T1000 (cell line): ENCODE data around the gene OSBPL3.
"Not testable (repeated sequence)": the region's sequence is repeated elsewhere in the genome, so short reads cannot be mapped to it uniquely, and the experiment has no call there.

Source experiments
- DNase-seq: peaks from one replicate; lab custom pipeline; 2025; ENCODE audit warnings: mixed read lengths; lab: John Stamatoyannopoulos, UW

Gene OSBPL3

DNA sequence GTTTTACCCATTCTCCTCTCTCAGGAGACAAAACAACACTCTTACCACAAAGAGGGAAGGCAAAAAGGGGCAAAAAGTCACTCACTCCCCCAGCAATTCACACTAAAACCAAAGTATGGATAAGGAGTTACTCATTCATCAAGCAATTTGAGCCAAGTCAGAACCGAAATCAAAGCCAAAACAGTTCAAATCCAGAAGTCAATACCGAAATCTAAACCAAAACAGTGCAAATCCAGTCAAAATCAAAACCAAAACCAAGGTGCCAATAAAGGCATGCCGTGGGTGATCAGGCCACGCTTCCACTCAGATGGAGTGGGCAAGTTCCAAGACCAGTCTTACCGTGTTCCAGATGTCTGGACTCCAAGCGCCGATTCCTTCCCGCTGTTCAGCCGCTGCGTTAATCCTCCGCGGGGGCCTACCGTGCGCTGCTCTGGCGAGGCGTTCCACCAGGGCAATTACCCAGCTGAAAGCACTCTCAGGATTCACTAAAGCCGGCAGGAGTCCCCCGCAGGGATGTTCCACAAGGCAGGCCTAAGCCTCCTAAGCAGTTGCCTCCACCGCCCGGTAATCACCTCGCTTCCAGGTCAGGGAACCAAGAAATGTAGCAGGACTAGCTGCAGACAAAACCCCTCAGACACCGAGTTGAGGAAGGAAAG lies 185.1 kb downstream of the OSBPL3 start:
- not testable (repeated sequence) for DNase-seq

DNA sequence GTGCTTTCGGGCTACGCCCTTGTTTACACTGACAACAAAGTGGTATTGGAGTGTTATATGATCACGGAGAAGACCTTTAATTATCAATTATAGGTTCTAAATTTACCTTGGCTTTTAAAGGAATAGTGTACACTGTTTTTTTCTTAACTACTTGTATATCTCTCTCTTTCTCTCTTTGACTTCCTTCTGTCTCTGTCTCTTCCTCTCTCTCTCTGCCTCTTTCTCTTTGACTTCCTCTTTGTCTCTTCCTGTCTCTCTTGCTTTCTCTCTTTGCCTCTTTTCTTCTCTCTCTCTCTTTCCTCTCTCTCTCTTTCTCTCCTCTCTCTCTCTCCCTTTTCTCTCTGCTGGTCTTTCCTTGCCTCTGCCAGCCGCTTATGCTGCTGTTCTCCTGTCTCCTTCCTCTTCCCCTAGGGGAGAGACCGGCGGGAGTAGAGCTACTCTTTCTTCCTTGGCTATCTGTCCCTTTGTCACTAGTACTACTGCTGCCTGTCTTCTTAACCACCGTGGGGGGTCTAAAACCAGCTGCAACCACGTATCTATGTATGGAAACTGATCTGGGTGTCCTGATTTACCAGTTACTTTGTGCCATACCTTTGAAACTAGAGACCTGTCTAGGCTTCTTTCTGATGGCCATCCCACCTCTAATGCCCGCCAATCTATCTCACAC lies 185.9 kb downstream of the OSBPL3 start:
- DNase-seq = no peak

GRCh38 chr7:24788961-24789576 lies 190.9 kb downstream of the OSBPL3 start:
- DNase-seq = no peak

DNA sequence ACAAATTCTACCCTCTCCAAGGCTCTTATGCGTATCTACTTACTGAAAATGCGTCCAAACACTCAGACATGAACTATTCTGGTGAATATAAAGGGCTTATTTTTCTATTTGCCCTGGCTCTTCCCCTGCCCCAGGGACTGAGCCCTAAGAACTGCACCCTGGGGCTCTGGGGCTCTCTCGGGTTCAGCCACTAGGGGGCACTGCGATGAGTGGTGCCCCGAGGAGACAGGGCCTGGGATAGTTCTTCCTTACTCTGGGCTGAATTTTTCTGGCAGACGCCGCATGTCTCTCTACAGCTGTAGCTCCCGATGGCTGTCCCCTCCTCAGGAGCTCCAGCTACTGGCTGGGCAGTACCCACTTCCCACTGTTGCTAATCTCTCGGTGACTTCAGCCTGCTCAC lies 191.9 kb downstream of the OSBPL3 start:
- no peak for DNase-seq

DNA sequence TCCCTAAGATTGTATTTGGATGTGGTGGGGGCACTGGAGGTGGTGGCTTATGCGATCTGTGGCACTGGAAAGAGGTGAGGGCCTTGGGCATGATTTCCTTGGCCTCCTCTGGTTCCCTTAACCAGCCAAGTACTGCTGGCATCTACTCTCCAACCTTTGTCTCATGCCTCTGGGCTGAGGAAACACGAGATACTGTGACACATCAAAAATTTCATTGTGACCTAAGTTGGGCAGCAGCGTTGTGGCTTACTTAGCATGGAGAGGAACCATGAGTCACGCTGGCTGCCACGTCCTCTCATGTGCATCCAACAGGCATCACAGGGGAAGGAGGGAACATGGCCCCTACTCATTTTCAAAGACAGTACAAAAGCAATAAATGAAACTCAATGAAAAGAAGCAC lies 193.0 kb downstream of the OSBPL3 start:
- peak; percentile 67 for DNase-seq

- DNase-seq = no peak
These were observed 193.7 kb downstream of the OSBPL3 start for GRCh38 chr7:24786306-24786705.

GRCh38 chr7:24784277-24784676 lies 195.7 kb downstream of the OSBPL3 start:
- DNase-seq = no peak

GRCh38 chr7:24783698-24784097 lies 196.3 kb downstream of the OSBPL3 start:
- peak; percentile 42 for DNase-seq

GRCh38 chr7:24781106-24781505 lies 198.9 kb downstream of the OSBPL3 start:
- no peak for DNase-seq

GRCh38 chr7:24779283-24779655 lies 200.7 kb downstream of the OSBPL3 start:
- DNase-seq = no peak

DNA sequence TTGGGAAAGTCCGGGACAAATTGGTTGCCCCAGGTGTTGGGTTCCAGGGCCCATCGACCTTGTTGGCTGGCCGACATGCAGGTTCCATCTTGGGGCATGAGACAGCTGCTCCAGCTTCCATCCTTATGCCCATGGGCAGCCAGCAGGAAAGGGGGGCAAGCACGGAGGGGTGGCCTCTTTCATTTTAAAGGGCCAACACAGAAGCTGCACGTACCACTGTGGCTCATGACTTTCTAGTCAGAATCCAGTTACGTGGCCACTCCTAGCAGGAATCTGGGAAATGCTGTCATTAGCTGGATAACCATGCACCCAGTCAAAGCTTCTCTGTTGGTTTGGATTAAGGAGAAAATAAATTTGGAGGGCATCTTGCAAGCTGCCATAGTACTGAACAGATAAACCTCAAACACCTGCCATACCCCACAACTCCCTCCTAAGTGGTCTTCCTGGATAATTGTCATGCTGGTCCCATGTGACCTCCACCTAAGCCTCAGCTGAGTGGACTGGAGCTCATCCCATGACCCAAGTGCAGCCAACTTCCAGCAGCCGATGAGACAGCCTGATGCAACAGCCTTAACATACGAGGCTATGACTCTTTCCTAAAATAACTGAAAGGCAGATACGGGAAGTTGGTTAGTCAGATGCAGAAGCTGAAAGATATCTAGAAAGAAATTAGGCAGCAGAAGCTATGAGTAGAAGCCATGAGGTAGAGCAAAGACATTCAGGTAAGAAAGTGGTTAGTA lies 201.3 kb downstream of the OSBPL3 start:
- DNase-seq = no peak

DNA sequence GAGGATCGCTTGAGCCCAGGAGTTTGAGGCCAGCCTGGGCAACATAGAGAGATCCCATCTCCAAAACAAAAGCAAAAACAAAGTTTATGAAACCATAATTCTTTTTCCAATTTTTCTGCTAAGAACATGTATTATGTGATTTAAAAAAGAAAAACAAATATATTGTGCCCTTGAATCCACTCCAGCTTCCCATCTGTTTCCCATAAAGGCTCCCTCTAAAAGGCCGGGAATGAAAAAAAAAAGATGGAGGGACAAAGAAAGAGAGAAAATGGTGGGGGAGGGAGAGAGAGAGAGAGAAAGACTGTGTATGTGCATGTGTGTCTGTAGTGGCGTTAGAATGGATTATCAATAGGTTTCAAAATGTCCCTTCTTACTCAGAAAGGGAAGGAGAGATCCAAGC lies 202.2 kb downstream of the OSBPL3 start:
- DNase-seq = no peak

DNA sequence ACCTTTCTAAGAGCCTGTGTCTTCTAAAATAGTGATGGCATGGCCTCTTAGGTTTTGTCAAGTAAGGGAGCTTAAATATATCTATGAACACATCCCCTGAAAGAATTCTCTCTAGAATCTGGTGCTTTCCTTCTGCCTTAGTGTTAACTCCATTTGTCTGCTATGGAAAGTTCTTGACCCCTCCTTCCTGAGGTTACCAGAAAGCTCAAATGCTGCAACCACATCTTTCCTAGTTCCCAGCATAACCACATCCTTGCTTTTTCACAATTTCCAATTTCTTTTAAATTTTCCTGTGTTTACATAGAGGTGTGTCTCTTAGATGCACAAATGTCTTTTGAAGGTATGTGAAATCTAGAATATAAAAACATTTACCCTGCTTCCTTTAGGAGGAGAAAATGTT lies 206.3 kb downstream of the OSBPL3 start:
- no peak for DNase-seq

- DNase-seq = no peak
These were observed 210.1 kb downstream of the OSBPL3 start for GRCh38 chr7:24769851-24770250.

GRCh38 chr7:24769014-24769830 lies 210.8 kb downstream of the OSBPL3 start:
- DNase-seq = no peak

DNA sequence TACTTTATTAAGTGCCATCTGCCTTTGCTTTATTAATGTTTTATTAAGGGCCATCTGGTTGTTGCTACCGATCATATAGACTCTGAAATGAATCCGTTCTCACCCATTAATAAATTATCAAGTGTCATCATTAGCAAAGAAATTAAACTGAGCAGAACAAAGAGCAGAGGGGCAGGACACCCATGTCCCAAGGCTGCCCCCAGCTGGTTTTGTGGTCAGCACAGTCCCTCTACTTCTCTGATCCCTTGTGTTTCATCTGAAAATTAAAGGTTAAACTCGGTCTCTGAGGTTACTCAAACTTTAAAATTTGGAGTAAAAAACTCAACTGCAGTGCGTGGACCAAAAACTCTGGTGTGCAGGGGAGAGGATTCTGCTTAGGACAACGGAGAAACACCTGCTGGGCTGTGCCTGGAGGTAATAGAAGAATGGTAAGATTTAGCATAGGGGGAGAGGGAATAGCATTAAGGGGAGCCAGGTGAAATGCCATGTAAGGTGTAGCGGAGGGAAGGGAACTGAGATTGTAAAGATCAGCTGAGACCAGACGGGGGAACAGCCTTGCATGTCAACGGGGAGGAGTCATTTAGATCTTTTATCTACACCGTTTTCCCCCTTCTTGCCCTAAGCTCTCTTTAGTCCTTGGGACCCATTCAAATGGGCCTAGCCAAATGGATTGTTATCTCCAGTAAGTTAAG lies 212.0 kb downstream of the OSBPL3 start:
- DNase-seq = no peak

GRCh38 chr7:24764972-24765744 lies 214.8 kb downstream of the OSBPL3 start:
- DNase-seq = no peak

DNA sequence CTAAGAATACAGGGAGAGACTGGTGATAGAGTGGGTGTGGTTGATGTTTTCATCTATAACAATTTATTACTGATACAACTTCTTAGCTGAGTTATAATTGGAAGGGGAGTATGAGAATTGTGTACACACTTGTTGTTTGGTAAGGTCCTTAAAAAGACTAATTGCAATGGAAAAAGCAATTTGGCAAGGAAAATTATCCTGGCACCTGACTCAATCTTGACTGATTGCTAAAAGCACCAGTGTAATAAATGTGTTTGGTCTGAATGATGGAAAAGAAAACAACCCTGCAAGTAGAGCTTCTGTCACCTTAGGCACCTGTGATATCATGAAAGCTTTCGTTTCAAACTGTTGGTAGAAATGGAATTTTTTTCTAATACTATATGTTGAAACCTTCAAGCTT lies 216.0 kb downstream of the OSBPL3 start:
- DNase-seq = no peak

GRCh38 chr7:24763303-24763901 lies 216.6 kb downstream of the OSBPL3 start:
- DNase-seq = no peak

DNA sequence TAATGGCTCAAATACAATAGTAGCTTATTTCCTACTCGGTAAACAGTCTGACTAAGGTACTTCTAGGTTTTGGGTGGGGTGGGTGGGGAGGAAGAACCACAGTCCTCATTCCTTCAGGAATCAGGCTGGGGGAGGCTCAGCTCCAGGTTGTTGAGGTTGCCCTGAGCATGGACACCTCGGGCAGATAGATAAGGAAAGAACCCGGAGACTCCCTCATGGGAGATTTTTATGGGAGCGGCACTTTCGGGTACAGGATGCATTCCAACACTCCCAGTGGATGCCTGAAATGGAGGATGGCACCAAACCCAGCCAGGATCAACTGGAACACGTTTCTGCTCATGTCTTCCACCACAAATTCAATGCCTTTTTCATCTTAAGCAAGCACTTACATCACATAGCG lies 217.2 kb downstream of the OSBPL3 start:
- no peak for DNase-seq
